Activated CD4-positive, alpha-beta T cell treated with anti-CD3 and anti-CD28 coated beads for 48 hours (primary cell): ENCODE measurements around the gene PPP1R26.
"Not testable (repeated sequence)": the region's sequence is repeated elsewhere in the genome, so short reads cannot be mapped to it uniquely, and the experiment has no call there.

Source experiments
- DNase-seq: peaks from one replicate; pipeline ENCODE4 v3.0.0-alpha.2; 2020

PPP1R26 gene

GRCh38 chr9:135524130-135524861 is 44.7 kb downstream of the PPP1R26 start:
- DNase-seq, result no peak

DNA sequence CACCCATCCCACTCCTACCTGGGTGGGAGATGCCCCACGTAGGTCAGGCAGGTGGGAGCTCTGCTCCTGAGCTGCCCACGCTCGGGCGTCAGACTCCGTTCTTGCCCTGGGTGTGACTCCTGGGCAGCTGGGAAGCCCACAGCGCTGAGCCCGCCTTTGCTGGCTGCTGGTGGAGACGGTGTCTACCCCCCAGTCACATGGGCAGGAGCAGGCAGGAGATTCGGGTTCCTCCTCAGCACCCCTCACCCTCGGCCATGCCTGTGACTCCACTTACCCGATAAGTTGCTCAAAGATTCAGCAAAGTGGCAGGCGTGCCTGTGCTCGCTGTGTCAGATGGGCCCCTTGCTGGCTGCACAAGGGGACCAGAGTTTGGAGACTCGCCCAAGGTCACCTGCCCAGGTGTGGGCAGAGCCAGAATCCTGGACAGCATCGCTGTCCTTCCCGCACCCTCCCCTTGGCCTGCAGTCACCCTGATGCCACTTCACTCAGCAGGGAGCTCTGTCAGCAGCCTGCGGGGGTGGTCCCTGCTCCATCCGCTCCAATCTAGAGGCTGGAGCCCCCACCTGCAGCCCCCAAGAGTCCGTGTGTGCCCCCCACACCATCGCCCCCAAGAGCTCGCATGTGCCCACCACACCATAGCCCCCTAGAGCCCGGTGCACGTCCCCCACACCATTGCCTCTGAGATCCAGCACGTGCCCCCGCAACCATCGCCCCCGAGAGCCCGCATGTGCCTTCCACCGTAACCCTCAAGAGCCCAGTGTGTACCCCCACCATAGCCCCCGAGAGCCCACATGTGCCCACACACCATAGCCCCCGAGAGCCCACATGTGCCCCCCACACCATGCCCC is 45.9 kb downstream of the PPP1R26 start:
- no peak for DNase-seq

DNA sequence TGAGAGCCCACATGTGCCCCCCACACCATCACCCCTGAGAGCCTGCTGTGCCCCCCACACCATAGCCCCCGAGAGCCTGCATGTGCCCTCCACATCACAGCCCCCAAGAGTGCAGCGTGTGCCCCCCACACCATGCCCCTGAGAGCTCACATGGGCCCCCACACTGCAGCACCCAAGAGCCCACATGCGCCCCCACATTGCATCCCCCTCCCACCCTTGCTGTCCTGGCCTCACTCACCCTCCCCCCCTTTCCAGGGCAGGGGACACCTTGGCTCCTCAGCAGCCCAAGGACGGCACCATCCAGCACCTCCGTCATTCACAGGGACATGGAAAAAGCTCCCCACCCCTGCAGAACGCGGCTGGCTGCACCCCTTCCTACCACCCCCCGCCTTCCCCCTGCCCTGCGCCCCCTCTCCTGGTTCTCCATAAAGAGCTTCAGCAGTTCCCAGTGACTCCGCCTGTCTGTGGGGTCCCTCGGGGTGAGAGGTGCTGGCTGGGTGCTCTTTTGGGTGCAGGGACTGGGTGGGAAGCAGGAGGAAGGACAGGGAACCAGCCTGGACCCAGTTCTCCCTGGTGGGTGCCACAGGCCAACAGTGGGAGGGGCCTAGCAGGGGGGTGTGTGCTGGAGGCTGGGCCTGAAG is 46.6 kb downstream of the PPP1R26 start:
- no peak for DNase-seq

GRCh38 chr9:135526730-135527571 is 47.4 kb downstream of the PPP1R26 start:
- DNase-seq, result no peak

DNA sequence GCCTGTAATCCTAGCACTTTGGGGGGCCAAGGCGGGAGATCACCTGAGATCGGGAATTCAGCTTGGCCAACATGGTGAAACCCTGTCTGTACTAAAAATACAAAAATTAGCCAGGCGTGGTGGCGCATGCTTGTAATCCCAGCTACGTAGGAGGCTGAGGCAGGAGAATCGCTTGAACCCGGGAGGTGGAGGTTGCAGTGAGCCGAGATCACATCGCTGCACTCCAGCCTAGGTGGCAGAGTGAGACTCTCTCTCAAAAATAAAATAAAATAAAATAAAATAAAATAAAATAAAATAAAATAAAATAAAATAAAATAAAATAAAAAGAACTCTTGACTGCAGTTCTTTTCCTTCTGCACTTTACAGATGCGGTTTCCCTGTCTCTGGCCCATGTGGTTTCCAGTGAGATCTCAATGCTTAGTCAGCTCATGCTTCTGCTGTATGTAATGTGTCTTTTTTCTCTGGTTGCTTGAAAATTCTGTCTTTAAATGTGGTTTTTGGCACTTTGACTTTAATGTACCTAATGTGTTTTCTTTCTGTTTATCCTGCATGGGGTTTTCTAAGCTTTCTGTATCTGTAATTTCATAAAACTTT is 49.4 kb downstream of the PPP1R26 start:
- not testable (repeated sequence) for DNase-seq

- no peak for DNase-seq
Observed at GRCh38 chr9:135530146-135530545, 50.6 kb downstream of the PPP1R26 start.

DNA sequence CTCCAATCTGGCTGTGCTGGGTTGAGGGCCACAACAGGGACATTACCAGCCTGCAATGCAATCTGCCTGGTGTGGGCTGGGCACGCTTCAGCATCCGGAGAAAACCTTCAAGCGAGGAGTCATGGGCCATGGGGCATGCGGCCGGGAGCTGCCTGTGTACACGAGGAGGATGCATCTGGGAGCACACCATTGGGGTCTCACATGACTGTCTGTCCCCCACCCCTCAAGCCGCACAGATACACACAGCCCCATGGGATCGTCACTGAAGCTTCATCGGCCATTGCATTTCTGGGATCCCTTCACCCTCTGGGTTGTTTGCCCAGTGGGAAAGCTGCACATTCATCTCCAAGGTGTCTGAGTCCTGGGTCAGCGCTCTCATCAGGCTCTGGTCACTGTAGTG is 51.5 kb downstream of the PPP1R26 start:
- no peak for DNase-seq

DNA sequence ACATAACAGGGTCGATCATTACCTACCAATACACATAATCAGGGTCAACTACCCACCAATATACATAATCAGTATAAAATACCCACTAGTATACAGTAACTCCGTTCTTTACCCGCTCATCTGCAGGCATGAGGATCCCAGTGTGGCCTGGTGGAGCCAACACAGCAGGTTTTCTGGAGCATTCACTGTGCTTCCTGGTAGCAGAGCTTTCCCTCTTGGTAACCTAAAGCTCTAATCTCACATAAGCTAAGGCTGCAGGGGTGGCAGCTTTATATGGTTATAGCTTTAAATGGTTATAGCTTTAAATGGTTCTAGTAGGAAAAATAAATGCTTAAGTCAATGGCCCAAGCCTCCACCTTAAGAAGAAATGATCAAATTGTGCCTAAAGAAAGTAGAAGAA is 53.5 kb downstream of the PPP1R26 start:
- no peak for DNase-seq

DNA sequence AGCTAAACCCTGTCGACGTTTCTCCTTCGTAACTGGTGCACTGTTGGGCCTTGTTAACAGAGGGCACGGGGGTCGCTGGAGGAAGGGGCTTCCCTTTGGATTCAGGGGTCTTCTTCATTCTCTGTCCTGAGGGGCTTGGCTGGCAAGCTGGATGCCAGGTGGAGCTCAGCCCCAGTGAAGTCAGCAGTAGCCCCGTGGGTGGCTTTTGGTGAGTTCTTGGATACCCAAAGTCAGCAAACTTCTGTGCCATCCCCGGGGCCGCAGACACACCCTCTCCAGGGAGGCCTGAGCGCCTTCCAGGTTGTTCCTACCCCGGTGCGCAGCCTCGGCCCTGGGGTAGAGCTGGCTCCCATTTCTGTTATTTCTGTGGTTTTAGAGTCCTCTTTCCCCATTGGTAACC is 54.1 kb downstream of the PPP1R26 start:
- no peak for DNase-seq

DNA sequence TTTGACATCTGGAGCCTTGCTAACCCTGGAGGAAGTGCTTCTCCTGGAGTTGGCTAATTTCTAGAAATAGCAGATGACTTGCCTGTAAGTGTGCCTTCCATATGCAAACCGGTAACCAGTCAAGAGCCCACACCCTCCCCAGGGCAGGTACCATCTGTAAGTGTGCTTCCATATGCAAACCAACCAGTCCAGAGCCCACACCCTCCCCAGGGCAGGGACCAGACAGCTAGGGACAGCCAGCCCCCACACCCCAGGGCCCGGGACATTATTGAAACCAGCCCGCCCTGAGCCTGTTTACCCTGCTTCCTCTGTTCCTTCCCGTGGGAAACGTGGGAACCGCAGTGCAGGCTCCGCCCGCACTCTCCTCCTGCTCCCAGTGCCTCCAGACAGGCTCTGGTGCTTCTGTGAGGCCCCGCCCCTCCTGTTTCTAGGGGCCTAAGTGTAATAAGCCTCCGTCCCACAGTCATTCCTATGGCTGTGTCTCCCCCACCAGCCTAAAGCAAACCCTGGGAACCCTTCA is 54.7 kb downstream of the PPP1R26 start:
- DNase-seq, result not testable (repeated sequence)

DNA sequence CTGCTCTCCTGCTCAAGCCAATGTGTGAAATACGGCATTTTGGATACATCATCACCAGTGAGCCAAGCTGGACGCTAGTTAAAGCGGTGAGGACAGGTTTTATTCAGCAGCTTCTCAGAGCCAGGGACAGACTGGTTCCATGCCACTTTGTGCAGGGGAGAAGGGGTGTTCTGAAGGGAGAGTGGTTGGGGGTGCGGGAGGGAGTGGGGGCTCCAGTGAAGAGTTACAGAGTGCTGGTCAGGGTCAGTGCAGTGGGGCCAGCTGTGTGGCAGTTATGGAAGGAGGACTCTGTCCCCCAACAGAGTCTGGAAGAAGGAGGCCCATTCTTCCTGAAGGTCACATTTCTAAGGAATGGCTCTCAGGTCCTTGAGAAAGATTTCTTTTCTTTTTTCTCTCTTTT is 55.2 kb downstream of the PPP1R26 start:
- DNase-seq, result not testable (repeated sequence)

GRCh38 chr9:135535631-135536030 is 56.0 kb downstream of the PPP1R26 start:
- not testable (repeated sequence) for DNase-seq

DNA sequence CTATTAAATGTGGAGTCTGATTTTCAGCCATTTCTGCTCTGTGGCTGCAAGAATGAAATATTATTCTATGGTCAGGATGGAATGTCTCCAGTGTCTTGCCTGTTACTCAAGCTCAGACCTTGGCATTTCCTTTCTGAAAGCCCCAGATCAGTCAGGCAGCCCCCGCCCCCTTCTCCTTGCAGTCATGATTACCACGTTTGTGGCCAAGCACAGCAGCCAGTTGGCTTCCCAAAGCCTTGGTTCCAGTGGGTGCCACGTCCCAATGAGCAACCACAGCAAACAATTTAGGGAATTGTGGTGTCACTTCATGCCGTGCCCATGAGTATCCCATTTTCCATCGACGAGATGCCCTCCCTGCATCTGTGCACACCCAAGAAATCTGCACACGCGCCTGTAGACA is 56.6 kb downstream of the PPP1R26 start:
- no peak for DNase-seq
